A549 (cell line): ENCODE results near the gene MOB4.

Experiments used
- BHLHE40 ChIP-seq: IDR thresholded peaks from 2 replicates; pipeline ENCODE4 v1.6.1; 2012; ENCODE audit warnings: low read depth, low read length, inconsistent platforms
- EP300 ChIP-seq, 2 experiments: fragments of >200 bp; sonication (Bioruptor Twin); formaldehyde crosslinking; IDR thresholded peaks; 2 replicates in 1 of 2; 3 replicates in 1 of 2; pipeline ENCODE4 v1.6.1; 2016 to 2017
- GATA3 ChIP-seq: IDR thresholded peaks from 2 replicates; pipeline ENCODE4 v1.6.1; 2012; ENCODE audit warnings: borderline replicate concordance
- HDAC2 ChIP-seq: fragments of 200-600 bp; sonication (generic); IDR thresholded peaks from 2 replicates; pipeline ENCODE4 v1.6.1; 2016
- JUN ChIP-seq, 2 experiments: fragments of >200 bp; sonication (Bioruptor Twin); formaldehyde crosslinking; IDR thresholded peaks; 2 replicates in 1 of 2; 3 replicates in 1 of 2; pipeline ENCODE4 v1.6.1; 2016 to 2017
- KDM1A ChIP-seq: fragments of 200-600 bp; sonication (generic); IDR thresholded peaks from 2 replicates; pipeline ENCODE4 v1.6.1; 2016; ENCODE audit warnings: low read depth, mild to moderate bottlenecking
- MAZ ChIP-seq: fragments of 150-350 bp; IDR thresholded peaks from 2 replicates; pipeline ENCODE4 v1.6.1; 2014; ENCODE audit warnings: antibody characterized with exemption, low read depth, low read length, borderline replicate concordance
- POLR2A ChIP-seq: IDR thresholded peaks from 2 replicates; pipeline ENCODE4 v1.6.1; 2012; ENCODE audit warnings: mild to moderate bottlenecking, low read length
- RCOR1 ChIP-seq: fragments of 150-350 bp; IDR thresholded peaks from 2 replicates; pipeline ENCODE4 v1.6.1; 2014; ENCODE audit warnings: antibody characterized with exemption, low read length, low read depth
- TF ChIP-seq, protein P1 (sequence below): IDR thresholded peaks from 2 replicates; pipeline ENCODE4 v1.6.1; 2012
- TF ChIP-seq, protein P2 (sequence below): fragments of >200 bp; sonication (Bioruptor Twin); formaldehyde crosslinking; IDR thresholded peaks from 3 replicates; pipeline ENCODE4 v1.5.1; 2016

DNA sequence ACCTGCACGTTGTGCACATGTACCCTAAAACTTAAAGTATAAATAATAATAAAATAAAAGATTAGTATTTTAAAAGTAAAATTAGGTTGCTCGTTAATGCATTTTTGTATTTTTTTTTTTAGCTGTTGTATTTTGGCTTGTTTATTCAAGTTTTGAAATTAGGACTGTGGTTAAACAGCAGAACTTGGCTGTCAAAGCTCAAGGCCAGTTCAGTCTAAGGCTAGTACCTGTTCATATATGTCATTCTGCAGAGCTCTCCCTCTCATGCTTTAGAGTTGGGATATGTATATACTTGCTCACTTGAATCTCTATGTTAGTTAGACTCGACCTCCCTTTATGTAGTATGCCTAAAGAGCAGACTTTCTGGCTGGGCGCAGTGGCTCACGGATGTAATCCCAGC, 32.7 kb downstream of the MOB4 start:
- TF ChIP-seq, protein P1, sequence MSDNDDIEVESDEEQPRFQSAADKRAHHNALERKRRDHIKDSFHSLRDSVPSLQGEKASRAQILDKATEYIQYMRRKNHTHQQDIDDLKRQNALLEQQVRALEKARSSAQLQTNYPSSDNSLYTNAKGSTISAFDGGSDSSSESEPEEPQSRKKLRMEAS = no peak
- TF ChIP-seq, protein P2, sequence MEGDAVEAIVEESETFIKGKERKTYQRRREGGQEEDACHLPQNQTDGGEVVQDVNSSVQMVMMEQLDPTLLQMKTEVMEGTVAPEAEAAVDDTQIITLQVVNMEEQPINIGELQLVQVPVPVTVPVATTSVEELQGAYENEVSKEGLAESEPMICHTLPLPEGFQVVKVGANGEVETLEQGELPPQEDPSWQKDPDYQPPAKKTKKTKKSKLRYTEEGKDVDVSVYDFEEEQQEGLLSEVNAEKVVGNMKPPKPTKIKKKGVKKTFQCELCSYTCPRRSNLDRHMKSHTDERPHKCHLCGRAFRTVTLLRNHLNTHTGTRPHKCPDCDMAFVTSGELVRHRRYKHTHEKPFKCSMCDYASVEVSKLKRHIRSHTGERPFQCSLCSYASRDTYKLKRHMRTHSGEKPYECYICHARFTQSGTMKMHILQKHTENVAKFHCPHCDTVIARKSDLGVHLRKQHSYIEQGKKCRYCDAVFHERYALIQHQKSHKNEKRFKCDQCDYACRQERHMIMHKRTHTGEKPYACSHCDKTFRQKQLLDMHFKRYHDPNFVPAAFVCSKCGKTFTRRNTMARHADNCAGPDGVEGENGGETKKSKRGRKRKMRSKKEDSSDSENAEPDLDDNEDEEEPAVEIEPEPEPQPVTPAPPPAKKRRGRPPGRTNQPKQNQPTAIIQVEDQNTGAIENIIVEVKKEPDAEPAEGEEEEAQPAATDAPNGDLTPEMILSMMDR = no peak
- no peak for TF ChIP-seq JUN (IDR thresholded peaks at IDR 0.05)
- no peak for TF ChIP-seq POLR2A
- no peak for TF ChIP-seq HDAC2
- TF ChIP-seq GATA3 = no peak
- no peak for TF ChIP-seq RCOR1
- no peak for TF ChIP-seq KDM1A
- no peak for TF ChIP-seq BHLHE40
- TF ChIP-seq MAZ = no peak
- TF ChIP-seq EP300 (IDR thresholded peaks at IDR 0.05) = no peak
